ENCODE results near the gene BET1.

DNA sequence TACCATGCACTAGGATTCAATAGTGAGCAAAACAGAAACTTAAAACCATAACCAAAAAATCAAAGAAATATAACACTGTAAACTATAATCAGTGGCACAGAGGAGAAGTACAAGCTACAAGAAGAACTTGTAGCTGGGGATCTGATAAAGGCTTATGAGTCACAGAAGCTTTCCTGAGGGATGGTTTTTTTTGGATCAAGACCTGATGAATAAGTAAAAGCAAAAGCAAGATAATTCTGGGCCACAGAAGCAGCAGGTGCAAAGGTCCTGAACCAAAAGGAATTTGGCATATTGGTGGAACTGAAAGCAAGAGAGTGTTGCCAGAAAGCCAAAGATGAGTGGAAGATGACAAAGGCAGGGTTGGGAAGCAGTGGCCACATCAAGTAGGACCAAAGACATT, 37.4 kb upstream of the BET1 start:
- TF ChIP-seq, protein P1, sequence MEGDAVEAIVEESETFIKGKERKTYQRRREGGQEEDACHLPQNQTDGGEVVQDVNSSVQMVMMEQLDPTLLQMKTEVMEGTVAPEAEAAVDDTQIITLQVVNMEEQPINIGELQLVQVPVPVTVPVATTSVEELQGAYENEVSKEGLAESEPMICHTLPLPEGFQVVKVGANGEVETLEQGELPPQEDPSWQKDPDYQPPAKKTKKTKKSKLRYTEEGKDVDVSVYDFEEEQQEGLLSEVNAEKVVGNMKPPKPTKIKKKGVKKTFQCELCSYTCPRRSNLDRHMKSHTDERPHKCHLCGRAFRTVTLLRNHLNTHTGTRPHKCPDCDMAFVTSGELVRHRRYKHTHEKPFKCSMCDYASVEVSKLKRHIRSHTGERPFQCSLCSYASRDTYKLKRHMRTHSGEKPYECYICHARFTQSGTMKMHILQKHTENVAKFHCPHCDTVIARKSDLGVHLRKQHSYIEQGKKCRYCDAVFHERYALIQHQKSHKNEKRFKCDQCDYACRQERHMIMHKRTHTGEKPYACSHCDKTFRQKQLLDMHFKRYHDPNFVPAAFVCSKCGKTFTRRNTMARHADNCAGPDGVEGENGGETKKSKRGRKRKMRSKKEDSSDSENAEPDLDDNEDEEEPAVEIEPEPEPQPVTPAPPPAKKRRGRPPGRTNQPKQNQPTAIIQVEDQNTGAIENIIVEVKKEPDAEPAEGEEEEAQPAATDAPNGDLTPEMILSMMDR (IDR thresholded peaks at IDR 0.05 in 4 of 5, conservative IDR thresholded peaks at IDR 0.05 in 1 of 5), result no peak
- TF ChIP-seq POLR2A (IDR thresholded peaks at IDR 0.05), result no peak

Data from gastrocnemius medialis (tissue), 4 donors.